EL (cell line): Measurements from ENCODE around the gene FOXP3.

Source experiments
- DNase-seq: peaks from one replicate; pipeline ENCODE4 v3.0.0-alpha.2; 2016

Gene FOXP3

GRCh38 chrX:49249071-49249470 is 15.4 kb downstream of the FOXP3 start:
- DNase-seq = no peak

GRCh38 chrX:49247916-49248811 is 16.3 kb downstream of the FOXP3 start:
- DNase-seq = no peak

GRCh38 chrX:49247346-49247745 is 17.2 kb downstream of the FOXP3 start:
- no peak for DNase-seq

GRCh38 chrX:49246541-49246940 is 18.0 kb downstream of the FOXP3 start:
- DNase-seq = no peak

- no peak for DNase-seq
Observed at GRCh38 chrX:49244207-49244606, 20.3 kb downstream of the FOXP3 start.

- DNase-seq = no peak
Observed at GRCh38 chrX:49243166-49243565, 21.3 kb downstream of the FOXP3 start.

GRCh38 chrX:49242545-49243066 is 21.9 kb downstream of the FOXP3 start:
- peak; percentile 13 for DNase-seq

- no peak for DNase-seq
Observed at GRCh38 chrX:49238735-49239134, 25.8 kb downstream of the FOXP3 start.

- no peak for DNase-seq
Observed at GRCh38 chrX:49237060-49237459, 27.4 kb downstream of the FOXP3 start.

GRCh38 chrX:49233887-49234555 is 30.5 kb downstream of the FOXP3 start:
- no peak for DNase-seq

- no peak for DNase-seq
Observed at GRCh38 chrX:49233176-49233575, 31.3 kb downstream of the FOXP3 start, which contains the start of gene CACNA1F. Gene CACNA1F, minus strand, starts transcription at chrX:49233340. Its CDS starts 31 bp downstream, at chrX:49233309.

GRCh38 chrX:49232525-49232924 is 32.0 kb downstream of the FOXP3 start:
- no peak for DNase-seq

GRCh38 chrX:49231333-49232000 is 33.0 kb downstream of the FOXP3 start:
- no peak for DNase-seq

GRCh38 chrX:49230500-49231232 is 33.8 kb downstream of the FOXP3 start:
- no peak for DNase-seq

- DNase-seq = no peak
Observed at GRCh38 chrX:49228185-49228584, 36.3 kb downstream of the FOXP3 start.

- no peak for DNase-seq
Observed at GRCh38 chrX:49227726-49228125, 36.8 kb downstream of the FOXP3 start.

- DNase-seq = no peak
Observed at GRCh38 chrX:49226946-49227345, 37.6 kb downstream of the FOXP3 start.

GRCh38 chrX:49225858-49226257 is 38.7 kb downstream of the FOXP3 start:
- no peak for DNase-seq

GRCh38 chrX:49221868-49222267 is 42.6 kb downstream of the FOXP3 start:
- no peak for DNase-seq

GRCh38 chrX:49220100-49220499 is 44.4 kb downstream of the FOXP3 start:
- no peak for DNase-seq

GRCh38 chrX:49214996-49215526 is 49.4 kb downstream of the FOXP3 start:
- DNase-seq = no peak

GRCh38 chrX:49214416-49214815 is 50.1 kb downstream of the FOXP3 start:
- DNase-seq = no peak
